ENCODE measurements around the gene SLC22A12.
A peak's percentile ranks its signal among the peaks of the same experiment; 100 is the strongest.
"Not testable (repeated sequence)": the region's sequence is repeated elsewhere in the genome, so short reads cannot be mapped to it uniquely, and the experiment has no call there.

Gene SLC22A12

GRCh38 chr11:64560941-64561340, 30.1 kb upstream of the SLC22A12 start:
- Mint-ChIP-seq H3K4me1 (peaks cover 43% of the 10 kb centered on the region), H3K27me3 (ENCODE audit: low read depth) (peaks cover 14% of the 10 kb centered on the region), H3K27ac (peak overlapping the region in 2 of 3 experiments; percentile 96), H3K9me3 (no peaks in the 10 kb centered on the region), H3K4me3 (peak overlapping the region in 1 of 3 experiments; percentile 36), H3K36me3 (ENCODE audit: low read depth) (no peaks in the 10 kb centered on the region)
- no peak for TF ChIP-seq CTCF (IDR thresholded peaks at IDR 0.05; ENCODE audit: unreplicated experiment in 3 of 3)

GRCh38 chr11:64561429-64561828, 29.6 kb upstream of the SLC22A12 start:
- Mint-ChIP-seq H3K4me1 (peaks cover 45% of the 10 kb centered on the region), H3K27me3 (ENCODE audit: low read depth) (peaks cover 14% of the 10 kb centered on the region)
- not testable (repeated sequence) for H3K36me3 Mint-ChIP-seq (ENCODE audit: low read depth); H3K4me3 Mint-ChIP-seq; H3K9me3 Mint-ChIP-seq; H3K27ac Mint-ChIP-seq

- Mint-ChIP-seq H3K4me3 (no peak overlapping the region), H3K4me1 (peaks cover 46% of the 10 kb centered on the region), H3K9me3 (no peaks in the 10 kb centered on the region), H3K36me3 (ENCODE audit: low read depth) (no peaks in the 10 kb centered on the region), H3K27ac (no peak overlapping the region), H3K27me3 (ENCODE audit: low read depth) (peaks cover 12% of the 10 kb centered on the region)
- no peak for TF ChIP-seq CTCF (IDR thresholded peaks at IDR 0.05; ENCODE audit: unreplicated experiment in 3 of 3)
These were observed 28.9 kb upstream of the SLC22A12 start for GRCh38 chr11:64561984-64562722.

- Mint-ChIP-seq H3K27me3 (ENCODE audit: low read depth) (peaks cover 10% of the 10 kb centered on the region), H3K4me1 (peaks cover 44% of the 10 kb centered on the region)
- no peak for TF ChIP-seq CTCF (IDR thresholded peaks at IDR 0.05; ENCODE audit: unreplicated experiment in 3 of 3)
These were observed 28.2 kb upstream of the SLC22A12 start for GRCh38 chr11:64562723-64563351.

GRCh38 chr11:64563966-64564365, 27.1 kb upstream of the SLC22A12 start:
- Mint-ChIP-seq H3K9me3 (no peaks in the 10 kb centered on the region), H3K27ac (no peak overlapping the region), H3K36me3 (ENCODE audit: low read depth) (no peaks in the 10 kb centered on the region), H3K27me3 (ENCODE audit: low read depth) (peaks cover 7% of the 10 kb centered on the region), H3K4me3 (no peak overlapping the region), H3K4me1 (peaks cover 35% of the 10 kb centered on the region)
- TF ChIP-seq CTCF (IDR thresholded peaks at IDR 0.05; ENCODE audit: unreplicated experiment in 3 of 3): no peak

More at GRCh38 chr11:64562723-64563351, 28.2 kb upstream of the SLC22A12 start:
- H3K9me3 Mint-ChIP-seq: no peaks in the 10 kb centered on the region
- no peak overlapping the region for H3K4me3 Mint-ChIP-seq
- H3K36me3 Mint-ChIP-seq (ENCODE audit: low read depth): no peaks in the 10 kb centered on the region
- peak overlapping the region in 1 of 3 experiments; percentile 43 for H3K27ac Mint-ChIP-seq

GRCh38 chr11:64564419-64564818, 26.6 kb upstream of the SLC22A12 start:
- no peak for TF ChIP-seq CTCF (IDR thresholded peaks at IDR 0.05; ENCODE audit: unreplicated experiment in 3 of 3)
- Mint-ChIP-seq H3K36me3 (ENCODE audit: low read depth) (no peaks in the 10 kb centered on the region), H3K9me3 (no peaks in the 10 kb centered on the region), H3K4me1 (peaks cover 30% of the 10 kb centered on the region), H3K27ac (no peak overlapping the region), H3K4me3 (no peak overlapping the region), H3K27me3 (ENCODE audit: low read depth) (peaks cover 7% of the 10 kb centered on the region)
